Activated T-cell treated with anti-CD3 and anti-CD28 coated beads, Interleukin-2, amount 50 U/mL, for 72 hours (primary cell): Measurements from ENCODE around the gene RALGAPA1. TPM values are rescaled to one million over a fixed set of nuclear protein-coding genes. Genes with fewer than 3 reads are reported as not detected.
A peak's percentile ranks its signal among the peaks of the same experiment; 100 is the strongest.

ENCODE experiments used
- ATAC-seq, 2 donors: fragments of 150-1000 bp; cut with Tn5 transposase; replicated peaks in 1 of 2; 2 replicates each; pipeline ENCODE4 v1.10.0; 2021; ENCODE audit warnings: moderate library complexity in 2 of 2, mild to moderate bottlenecking in 1 of 2
- DNase-seq, 2 donors: peaks; one replicate each; pipeline ENCODE4 v3.0.0; 2021 to 2022; ENCODE audit warnings: mixed read lengths in 1 of 2
- H3K27ac Mint-ChIP-seq: one replicate; pipeline ENCODE4 v1.8.0; 2022; ENCODE audit warnings: mild to moderate bottlenecking, moderate library complexity, mixed read lengths
- H3K27me3 Mint-ChIP-seq: one replicate; pipeline ENCODE4 v1.8.0; 2022; ENCODE audit warnings: low read depth, mixed read lengths
- H3K36me3 Mint-ChIP-seq, 2 donors: one replicate each; pipeline ENCODE4 v1.8.0; 2022; ENCODE audit warnings: mixed read lengths in 2 of 2, mild to moderate bottlenecking in 1 of 2; ENCODE audit not compliant: insufficient read depth in 2 of 2
- H3K4me1 Mint-ChIP-seq: one replicate; pipeline ENCODE4 v1.8.0; 2022; ENCODE audit warnings: low read depth, mixed read lengths
- H3K4me3 Mint-ChIP-seq, 2 donors: one replicate each; pipeline ENCODE4 v1.8.0; 2022; ENCODE audit warnings: mild to moderate bottlenecking in 2 of 2, mixed read lengths in 2 of 2, moderate library complexity in 2 of 2
- H3K9me3 Mint-ChIP-seq, 2 donors: one replicate each; pipeline ENCODE4 v1.8.0; 2022; ENCODE audit warnings: mixed read lengths in 2 of 2
- total RNA-seq, 2 donors: library from RNA; stranded (reverse); gene quantifications; one replicate each; pipeline ENCODE4 v1.2.3, GENCODE V29; 2022

The RALGAPA1 gene
- total RNA-seq, 2 donors from 2014 or later: 34.0 to 41.8 TPM

DNA sequence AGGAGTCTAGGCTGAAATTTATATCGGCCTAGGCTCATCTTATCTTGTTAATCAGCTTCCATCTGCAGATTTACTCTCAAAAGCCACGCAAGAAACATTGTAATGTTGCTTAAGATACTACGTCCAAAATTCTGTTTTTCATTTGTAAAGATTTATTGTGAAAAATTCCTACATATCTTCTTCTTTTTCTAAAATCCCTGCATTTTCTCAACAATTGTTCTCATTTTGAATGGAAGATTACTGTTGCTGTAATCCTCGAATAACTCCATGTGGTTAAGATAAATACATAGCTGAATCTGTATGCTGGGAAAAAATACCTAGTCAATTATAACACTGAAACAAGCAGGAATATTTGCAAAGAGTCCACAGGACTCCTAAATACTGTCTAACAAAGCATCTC, 259.5 kb downstream of the RALGAPA1 start:
- no peaks in the 10 kb centered on the region for H3K9me3 Mint-ChIP-seq
- H3K36me3 Mint-ChIP-seq: peaks cover 0 to 2% of the 10 kb centered on the region in 2 donors
- DNase-seq (no peak), ATAC-seq (no peak)
- H3K4me1 Mint-ChIP-seq: no peaks in the 10 kb centered on the region
- H3K27me3 Mint-ChIP-seq: no peaks in the 10 kb centered on the region
- no peak overlapping the region for H3K4me3 Mint-ChIP-seq
- no peak overlapping the region for H3K27ac Mint-ChIP-seq

DNA sequence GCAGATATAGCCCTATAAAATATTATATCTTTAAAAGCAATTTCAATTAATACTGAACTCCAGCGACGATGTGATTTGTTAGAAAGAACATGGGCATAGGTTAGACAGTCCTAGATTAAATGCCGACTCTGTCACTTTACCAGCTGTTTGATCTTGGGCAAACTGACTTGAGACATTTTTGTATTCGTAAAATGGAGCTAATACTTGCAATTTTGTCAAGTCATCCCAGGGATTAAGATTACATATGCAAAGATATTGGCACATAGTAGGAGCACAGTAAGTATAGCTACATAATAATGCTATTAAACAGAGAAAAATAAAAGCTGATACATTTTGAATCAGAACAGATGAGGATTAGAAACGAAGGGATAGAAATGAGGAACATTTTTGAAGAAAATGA, 266.1 kb downstream of the RALGAPA1 start:
- no peaks in the 10 kb centered on the region for H3K4me1 Mint-ChIP-seq
- ATAC-seq (no peak), DNase-seq (no peak)

DNA sequence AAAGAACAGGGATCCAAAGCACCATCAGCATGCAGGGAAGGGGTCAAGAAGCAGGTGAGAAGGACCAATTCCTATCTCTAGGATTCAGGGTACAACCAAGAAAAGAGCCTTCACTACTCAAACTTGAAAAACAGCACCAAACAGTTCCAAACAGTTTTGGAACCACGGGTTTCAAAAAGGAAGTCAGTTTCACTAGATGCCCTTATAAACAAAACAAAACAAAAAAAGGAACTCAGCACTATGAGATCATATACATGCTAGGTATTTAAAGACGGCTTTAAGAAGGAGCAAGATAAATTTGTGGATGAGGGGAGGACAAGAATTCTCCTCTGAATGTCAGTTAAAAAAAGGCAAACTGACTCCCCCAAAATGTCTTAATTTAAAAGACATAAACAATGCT, 269.1 kb downstream of the RALGAPA1 start:
- DNase-seq (no peak), ATAC-seq (no peak)
- Mint-ChIP-seq H3K9me3 (no peaks in the 10 kb centered on the region), H3K27ac (no peak overlapping the region), H3K4me1 (peaks cover 5% of the 10 kb centered on the region), H3K36me3 (no peaks in the 10 kb centered on the region), H3K4me3 (no peak overlapping the region), H3K27me3 (peaks cover 17% of the 10 kb centered on the region)

More for the DNA sequence above, 266.1 kb downstream of the RALGAPA1 start:
- Mint-ChIP-seq H3K4me3 (no peak overlapping the region), H3K27ac (no peak overlapping the region), H3K27me3 (no peaks in the 10 kb centered on the region), H3K36me3 (no peaks in the 10 kb centered on the region), H3K9me3 (no peaks in the 10 kb centered on the region)

DNA sequence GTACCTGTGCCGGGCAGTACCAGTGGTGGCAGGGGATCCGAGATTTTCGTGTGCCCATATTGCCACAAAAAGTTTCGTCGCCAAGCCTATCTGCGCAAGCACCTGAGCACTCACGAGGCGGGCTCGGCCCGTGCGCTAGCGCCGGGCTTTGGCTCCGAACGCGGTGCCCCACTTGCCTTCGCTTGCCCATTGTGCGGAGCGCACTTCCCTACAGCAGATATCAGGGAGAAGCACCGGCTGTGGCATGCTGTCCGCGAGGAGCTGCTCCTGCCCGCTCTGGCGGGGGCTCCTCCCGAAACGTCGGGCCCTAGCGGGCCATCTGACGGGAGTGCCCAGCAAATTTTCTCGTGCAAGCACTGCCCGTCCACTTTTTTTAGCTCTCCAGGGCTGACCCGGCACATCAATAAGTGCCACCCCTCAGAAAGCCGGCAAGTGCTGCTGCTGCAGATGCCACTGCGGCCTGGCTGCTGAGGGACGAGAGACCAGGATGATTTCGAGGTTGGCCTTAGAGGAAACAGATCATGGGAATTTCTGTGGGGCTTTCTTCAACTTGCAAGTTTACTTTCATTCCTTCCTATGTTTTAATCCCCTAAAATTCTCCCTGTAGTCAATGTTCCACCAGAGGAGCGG, 273.5 kb downstream of the RALGAPA1 start:
- peak overlapping the region; percentile 81 to 87 for H3K4me3 Mint-ChIP-seq
- no peaks in the 10 kb centered on the region for H3K36me3 Mint-ChIP-seq
- no peak overlapping the region for H3K27ac Mint-ChIP-seq
- H3K9me3 Mint-ChIP-seq: no peaks in the 10 kb centered on the region
- H3K27me3 Mint-ChIP-seq: peaks cover 45% of the 10 kb centered on the region
- peaks cover 12% of the 10 kb centered on the region for H3K4me1 Mint-ChIP-seq
- ATAC-seq (no peak), DNase-seq (no peak)

DNA sequence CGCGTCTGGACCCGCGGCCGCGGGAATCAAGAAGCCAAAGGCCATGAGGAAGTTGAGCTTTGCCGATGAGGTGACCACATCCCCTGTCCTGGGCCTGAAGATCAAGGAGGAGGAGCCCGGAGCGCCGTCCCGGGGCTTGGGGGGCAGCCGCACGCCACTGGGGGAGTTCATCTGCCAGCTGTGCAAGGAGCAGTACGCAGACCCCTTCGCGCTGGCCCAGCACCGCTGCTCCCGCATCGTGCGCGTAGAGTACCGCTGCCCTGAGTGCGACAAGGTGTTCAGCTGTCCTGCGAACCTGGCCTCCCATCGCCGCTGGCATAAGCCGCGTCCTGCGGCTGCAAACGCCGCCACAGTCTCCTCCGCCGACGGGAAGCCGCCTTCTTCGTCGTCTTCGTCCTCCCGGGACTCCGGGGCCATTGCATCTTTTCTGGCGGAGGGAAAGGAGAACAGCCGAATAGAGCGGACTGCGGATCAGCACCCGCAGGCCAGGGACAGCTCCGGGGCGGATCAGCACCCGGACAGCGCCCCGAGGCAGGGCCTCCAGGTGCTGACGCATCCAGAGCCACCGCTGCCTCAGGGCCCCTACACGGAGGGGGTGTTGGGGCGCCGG, 274.1 kb downstream of the RALGAPA1 start:
- H3K4me1 Mint-ChIP-seq: peaks cover 12% of the 10 kb centered on the region
- DNase-seq (peak; percentile 76 to 80), ATAC-seq (peak; percentile 79 to 84)
- H3K9me3 Mint-ChIP-seq: no peaks in the 10 kb centered on the region
- peak overlapping the region; percentile 81 to 87 for H3K4me3 Mint-ChIP-seq
- peaks cover 51% of the 10 kb centered on the region for H3K27me3 Mint-ChIP-seq
- H3K27ac Mint-ChIP-seq: no peak overlapping the region
- no peaks in the 10 kb centered on the region for H3K36me3 Mint-ChIP-seq

DNA sequence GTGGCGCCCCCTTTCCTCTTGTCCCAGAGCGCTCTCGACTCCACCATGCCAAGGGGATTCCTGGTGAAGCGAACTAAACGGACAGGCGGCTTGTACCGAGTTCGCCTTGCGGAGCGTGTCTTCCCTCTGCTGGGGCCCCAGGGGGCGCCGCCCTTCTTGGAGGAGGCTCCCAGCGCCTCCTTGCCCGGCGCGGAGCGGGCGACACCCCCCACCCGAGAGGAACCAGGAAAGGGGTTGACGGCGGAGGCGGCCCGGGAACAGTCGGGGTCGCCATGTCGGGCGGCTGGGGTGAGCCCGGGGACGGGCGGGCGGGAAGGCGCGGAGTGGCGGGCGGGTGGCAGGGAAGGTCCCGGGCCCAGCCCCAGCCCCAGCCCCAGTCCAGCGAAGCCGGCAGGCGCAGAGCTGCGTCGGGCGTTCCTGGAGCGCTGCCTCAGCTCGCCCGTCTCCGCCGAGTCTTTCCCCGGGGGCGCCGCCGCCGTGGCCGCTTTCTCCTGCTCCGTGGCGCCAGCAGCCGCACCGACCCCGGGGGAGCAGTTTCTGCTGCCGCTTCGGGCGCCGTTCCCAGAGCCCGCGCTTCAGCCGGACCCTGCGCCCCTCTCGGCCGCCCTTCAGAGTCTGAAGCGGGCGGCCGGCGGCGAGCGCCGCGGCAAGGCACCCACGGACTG, 274.8 kb downstream of the RALGAPA1 start:
- no peaks in the 10 kb centered on the region for H3K9me3 Mint-ChIP-seq
- peaks cover 12% of the 10 kb centered on the region for H3K4me1 Mint-ChIP-seq
- H3K4me3 Mint-ChIP-seq: peak overlapping the region; percentile 81 to 87
- H3K27me3 Mint-ChIP-seq: peaks cover 58% of the 10 kb centered on the region
- peak; percentile 27 to 39 for ATAC-seq
- DNase-seq: peak; percentile 18
- no peak overlapping the region for H3K27ac Mint-ChIP-seq
- no peaks in the 10 kb centered on the region for H3K36me3 Mint-ChIP-seq

DNA sequence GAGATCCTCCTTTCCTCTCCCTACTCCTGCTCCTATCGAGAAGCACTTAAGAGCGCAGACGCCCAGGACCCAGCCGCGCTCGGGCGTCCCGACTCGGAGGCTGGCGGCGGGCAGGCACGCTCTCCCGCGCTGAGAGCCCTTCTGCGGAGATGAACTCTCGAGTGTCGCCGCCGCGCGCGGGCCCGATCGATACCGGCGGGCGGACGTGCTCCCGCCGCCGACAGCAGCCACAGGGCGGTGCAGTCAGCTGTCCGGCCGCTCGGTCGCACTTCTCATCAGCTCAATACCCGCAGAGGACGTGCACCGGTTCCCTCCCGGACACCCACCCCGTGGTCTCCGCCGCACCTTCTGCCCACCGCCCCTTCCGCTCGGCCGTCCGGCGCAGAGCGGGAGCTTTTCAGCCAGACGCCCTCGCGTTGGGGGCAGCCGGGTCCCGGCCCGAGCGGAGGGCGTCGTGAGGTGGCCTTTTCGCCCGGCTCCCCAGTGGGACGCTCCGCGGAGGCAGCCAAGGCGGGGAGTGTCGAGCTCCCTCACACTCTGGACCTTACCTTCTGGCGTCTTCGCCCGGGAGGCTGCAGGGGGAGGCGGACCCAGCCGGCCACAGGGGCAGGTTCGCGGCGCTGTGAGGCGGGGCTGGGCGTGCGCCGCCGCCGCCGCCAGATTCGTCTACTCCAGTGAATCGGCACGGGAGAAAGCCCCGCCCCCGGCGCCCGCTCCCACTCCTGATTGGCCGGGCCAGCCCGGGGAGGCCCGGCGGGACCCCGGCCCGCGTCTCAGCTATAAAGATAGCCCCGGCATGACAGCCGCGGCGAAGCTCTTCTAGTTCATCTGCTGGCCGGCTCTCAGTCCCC, 275.5 kb downstream of the RALGAPA1 start, which contains the start of gene INSM2:
INSM2 (plus strand) TSS at position 808 of the 851 bp plus-strand sequence. CDS start 89 bp downstream, outside the sequence.
- Mint-ChIP-seq H3K27me3 (peaks cover 65% of the 10 kb centered on the region), H3K4me1 (peaks cover 12% of the 10 kb centered on the region), H3K27ac (no peak within 1 kb of the TSS), H3K4me3 (peak within 1 kb of the TSS; percentile 81 to 87), H3K9me3 (no peaks in the 10 kb centered on the region), H3K36me3 (no peaks in the 10 kb centered on the region)
- DNase-seq (peak; percentile 71 to 81), ATAC-seq (peak; percentile 76 to 77)

DNA sequence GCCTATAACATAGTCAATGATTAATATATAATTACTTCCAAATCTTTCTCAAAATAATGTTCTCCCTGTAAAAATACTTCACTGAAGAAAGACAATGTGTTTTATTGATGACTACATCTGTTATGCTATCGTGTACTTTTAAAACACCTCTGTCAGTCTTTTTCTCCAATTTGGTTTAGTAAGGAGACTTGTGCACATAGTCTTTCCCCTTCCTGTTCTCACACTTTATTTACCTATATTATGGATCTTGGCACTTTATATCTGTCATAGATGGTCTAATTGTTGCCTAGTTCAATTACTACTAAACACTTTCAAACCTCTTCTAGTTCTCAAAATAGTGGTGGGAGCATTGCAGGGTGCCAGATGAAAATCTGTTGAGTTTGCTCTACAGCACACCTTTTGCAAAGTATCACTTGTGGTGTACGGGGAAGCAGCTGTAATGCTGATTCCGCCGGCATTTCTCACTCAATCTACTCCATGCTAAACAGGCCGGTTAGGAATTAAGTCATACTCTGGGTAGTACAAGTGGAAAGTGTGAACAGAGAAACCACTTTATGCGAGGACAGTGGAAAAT, 276.2 kb downstream of the RALGAPA1 start:
- Mint-ChIP-seq H3K4me3 (peak overlapping the region; percentile 78 to 87), H3K9me3 (no peaks in the 10 kb centered on the region), H3K4me1 (peaks cover 12% of the 10 kb centered on the region), H3K27me3 (peaks cover 70% of the 10 kb centered on the region), H3K36me3 (no peaks in the 10 kb centered on the region), H3K27ac (no peak overlapping the region)
- DNase-seq: peak in 1 of 2 donors; percentile 2
- peak in 1 of 2 donors; percentile 1 for ATAC-seq

DNA sequence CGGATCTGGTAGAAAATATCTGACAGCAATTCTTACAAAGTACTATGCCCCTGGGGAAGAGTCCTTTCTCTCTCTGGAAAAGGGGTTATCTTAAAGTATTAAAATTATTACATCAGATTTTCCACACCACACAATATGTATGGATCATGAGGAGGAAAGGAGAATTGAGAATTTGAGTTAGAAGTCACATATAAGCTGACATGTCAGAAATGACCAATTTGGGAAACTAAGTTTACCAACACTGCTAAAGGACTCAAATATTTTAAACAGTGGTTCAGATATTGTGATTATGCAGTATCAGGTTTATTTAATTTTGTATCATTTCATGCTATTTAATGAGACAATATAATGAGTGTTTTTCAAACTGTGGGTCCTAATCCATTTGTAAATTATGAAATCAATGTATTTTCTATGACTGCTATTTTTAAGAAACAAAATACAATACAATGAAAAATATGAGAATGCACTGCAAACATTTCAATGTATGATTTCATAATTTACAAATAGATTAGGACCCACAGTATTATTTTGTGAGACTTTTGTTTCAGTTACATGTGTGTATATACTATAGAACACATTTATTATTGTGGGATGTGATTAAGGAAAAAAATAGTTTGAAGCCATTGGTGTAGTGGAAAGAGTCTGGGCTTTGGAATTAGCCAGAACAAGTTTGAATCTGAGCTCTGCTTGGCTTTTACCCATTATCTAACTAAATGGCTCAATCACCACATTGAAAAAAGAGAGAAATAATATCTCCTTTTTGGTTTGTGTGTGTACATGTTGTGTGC, 276.9 kb downstream of the RALGAPA1 start:
- H3K4me1 Mint-ChIP-seq: peaks cover 12% of the 10 kb centered on the region
- H3K27ac Mint-ChIP-seq: no peak overlapping the region
- no peak overlapping the region for H3K4me3 Mint-ChIP-seq
- no peaks in the 10 kb centered on the region for H3K36me3 Mint-ChIP-seq
- no peaks in the 10 kb centered on the region for H3K9me3 Mint-ChIP-seq
- H3K27me3 Mint-ChIP-seq: peaks cover 70% of the 10 kb centered on the region
- ATAC-seq: no peak
- DNase-seq: no peak

DNA sequence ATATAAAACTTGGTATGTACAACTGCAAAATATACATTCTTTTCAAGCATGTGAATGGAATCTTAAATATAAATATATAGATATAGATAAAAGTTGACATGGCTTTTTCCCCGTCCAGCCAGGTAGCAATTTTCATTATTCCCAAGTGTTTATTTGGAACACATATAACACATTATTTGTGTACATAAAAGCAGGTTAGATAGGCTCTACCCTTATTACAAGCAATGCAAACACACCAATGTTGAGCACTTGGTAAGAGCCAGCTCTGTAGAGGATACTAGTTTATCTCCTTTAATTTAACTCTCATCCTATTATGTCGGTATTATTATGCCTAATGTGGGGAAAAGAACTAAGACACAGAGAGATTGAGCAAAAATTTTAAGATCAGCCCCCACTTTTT, 282.1 kb downstream of the RALGAPA1 start:
- no peak for DNase-seq
- H3K27ac Mint-ChIP-seq: no peak overlapping the region
- no peak for ATAC-seq
- no peaks in the 10 kb centered on the region for H3K9me3 Mint-ChIP-seq
- H3K27me3 Mint-ChIP-seq: peaks cover 42% of the 10 kb centered on the region
- no peak overlapping the region for H3K4me3 Mint-ChIP-seq
- H3K4me1 Mint-ChIP-seq: no peaks in the 10 kb centered on the region
- H3K36me3 Mint-ChIP-seq: no peaks in the 10 kb centered on the region

DNA sequence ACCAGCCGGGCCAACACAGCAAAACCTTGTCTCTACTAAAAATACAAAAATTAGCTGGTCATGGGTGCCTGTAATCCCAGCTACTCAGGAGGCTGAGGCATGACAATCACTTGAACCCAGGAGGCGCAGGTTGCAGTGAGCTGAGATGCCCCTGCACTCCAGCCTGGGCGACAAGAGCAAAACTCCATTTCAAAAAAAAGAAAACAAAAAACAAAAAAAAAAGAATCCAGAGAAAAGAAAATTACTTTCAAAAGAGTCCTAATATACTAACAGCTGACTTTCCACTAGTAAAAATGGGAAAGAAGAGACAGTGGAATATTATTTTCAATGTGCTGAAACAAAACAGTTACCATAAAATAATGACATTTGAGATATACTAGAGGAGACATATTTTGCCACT, 283.4 kb downstream of the RALGAPA1 start:
- no peak for ATAC-seq
- no peaks in the 10 kb centered on the region for H3K36me3 Mint-ChIP-seq
- no peak overlapping the region for H3K27ac Mint-ChIP-seq

DNA sequence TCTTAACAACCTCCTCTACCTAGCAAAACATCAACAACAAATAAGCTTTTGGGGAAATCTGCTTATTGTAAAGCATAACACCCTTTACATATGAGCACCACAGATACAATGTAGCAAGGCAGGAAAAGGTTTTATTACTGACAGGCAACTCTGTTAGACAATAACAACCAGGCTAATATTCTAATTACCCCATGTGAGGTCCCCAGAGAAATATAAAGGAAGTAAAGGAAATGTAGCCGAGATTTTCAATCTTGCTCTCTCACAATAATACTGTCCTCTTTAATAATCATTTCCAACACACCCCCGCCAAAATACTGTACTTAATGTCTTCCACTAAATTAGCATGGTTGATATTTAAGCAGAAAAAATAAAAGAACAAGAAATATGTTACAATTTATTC, 289.1 kb downstream of the RALGAPA1 start:
- Mint-ChIP-seq H3K4me3 (no peak overlapping the region), H3K9me3 (no peaks in the 10 kb centered on the region), H3K4me1 (no peaks in the 10 kb centered on the region), H3K27me3 (peaks cover 32% of the 10 kb centered on the region), H3K36me3 (no peaks in the 10 kb centered on the region), H3K27ac (no peak overlapping the region)
- DNase-seq (no peak), ATAC-seq (no peak)

More for the DNA sequence above, 283.4 kb downstream of the RALGAPA1 start:
- no peak for DNase-seq
- Mint-ChIP-seq H3K27me3 (peaks cover 40% of the 10 kb centered on the region), H3K4me3 (no peak overlapping the region), H3K9me3 (no peaks in the 10 kb centered on the region), H3K4me1 (no peaks in the 10 kb centered on the region)
